ENCODE data around the gene RAB6A.
"Not testable (repeated sequence)": the region's sequence is repeated elsewhere in the genome, so short reads cannot be mapped to it uniquely, and the experiment has no call there.

RAB6A gene

DNA sequence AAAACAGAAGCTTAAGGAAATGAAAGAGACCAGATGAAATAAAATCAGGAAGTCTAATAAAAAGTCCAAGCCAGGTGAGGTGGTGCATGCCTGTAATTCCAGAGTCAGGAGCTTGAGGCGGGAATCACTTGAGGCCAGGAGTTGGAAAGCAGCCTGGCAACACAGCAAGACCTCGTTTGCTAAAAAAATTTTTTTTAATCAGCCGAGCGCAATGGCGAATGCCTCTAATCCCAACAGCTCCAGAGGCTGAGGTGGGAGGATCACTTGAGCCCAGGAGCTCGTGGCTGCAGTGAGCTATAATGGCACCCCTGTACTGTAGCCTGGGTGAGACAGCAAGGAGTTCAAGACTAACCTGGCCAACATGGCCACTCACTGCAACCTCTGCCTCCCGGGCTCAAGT lies 8.0 kb downstream of the RAB6A start:
- H3K36me3 Mint-ChIP-seq (ENCODE audit: low read depth), result peaks cover 16% of the 10 kb centered on the region
- no peaks in the 10 kb centered on the region for H3K9me3 Mint-ChIP-seq
- peaks cover 17% of the 10 kb centered on the region for H3K4me1 Mint-ChIP-seq
- TF ChIP-seq, protein P1, sequence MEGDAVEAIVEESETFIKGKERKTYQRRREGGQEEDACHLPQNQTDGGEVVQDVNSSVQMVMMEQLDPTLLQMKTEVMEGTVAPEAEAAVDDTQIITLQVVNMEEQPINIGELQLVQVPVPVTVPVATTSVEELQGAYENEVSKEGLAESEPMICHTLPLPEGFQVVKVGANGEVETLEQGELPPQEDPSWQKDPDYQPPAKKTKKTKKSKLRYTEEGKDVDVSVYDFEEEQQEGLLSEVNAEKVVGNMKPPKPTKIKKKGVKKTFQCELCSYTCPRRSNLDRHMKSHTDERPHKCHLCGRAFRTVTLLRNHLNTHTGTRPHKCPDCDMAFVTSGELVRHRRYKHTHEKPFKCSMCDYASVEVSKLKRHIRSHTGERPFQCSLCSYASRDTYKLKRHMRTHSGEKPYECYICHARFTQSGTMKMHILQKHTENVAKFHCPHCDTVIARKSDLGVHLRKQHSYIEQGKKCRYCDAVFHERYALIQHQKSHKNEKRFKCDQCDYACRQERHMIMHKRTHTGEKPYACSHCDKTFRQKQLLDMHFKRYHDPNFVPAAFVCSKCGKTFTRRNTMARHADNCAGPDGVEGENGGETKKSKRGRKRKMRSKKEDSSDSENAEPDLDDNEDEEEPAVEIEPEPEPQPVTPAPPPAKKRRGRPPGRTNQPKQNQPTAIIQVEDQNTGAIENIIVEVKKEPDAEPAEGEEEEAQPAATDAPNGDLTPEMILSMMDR (IDR thresholded peaks at IDR 0.05; ENCODE audit: unreplicated experiment in 3 of 3), result no peak
- H3K4me3 Mint-ChIP-seq, result no peak overlapping the region
- H3K27me3 Mint-ChIP-seq (ENCODE audit: low read depth), result no peaks in the 10 kb centered on the region
- H3K27ac Mint-ChIP-seq, result no peak overlapping the region

DNA sequence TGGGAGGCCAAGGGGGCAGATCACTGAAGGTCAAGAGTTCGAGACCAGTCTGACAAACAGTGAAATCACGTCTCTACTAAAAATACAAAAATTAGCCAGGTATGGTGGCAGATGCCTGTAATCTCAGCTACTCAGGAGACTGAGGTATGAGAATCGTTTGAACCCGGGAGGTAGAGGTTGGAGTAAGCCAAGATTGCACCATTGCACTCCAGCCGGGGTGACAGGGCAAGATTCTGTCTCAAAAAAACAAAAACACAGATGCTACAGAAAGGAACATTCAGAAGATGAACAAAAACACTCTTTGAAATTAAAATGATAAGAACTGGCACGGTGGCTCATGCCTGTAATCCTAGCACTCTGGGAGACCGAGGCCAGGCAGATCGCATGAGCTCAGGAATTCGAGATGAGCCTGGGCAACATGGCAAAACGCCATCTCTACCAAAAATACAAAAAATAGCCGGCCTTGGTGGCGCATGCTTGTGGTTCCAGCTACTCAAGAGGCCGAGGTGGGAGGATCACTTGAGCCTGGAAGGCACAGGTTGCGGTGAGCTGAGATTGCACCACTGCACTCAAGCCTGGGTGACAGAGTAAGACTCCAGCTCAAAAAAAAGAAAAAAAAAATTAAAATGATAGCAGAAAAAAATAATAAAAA lies 8.5 kb downstream of the RAB6A start:
- TF ChIP-seq, protein P1 (IDR thresholded peaks at IDR 0.05; ENCODE audit: unreplicated experiment in 3 of 3), result no peak
- Mint-ChIP-seq H3K4me3 (no peak overlapping the region), H3K36me3 (ENCODE audit: low read depth) (peaks cover 13% of the 10 kb centered on the region), H3K4me1 (peaks cover 11% of the 10 kb centered on the region), H3K27me3 (ENCODE audit: low read depth) (no peaks in the 10 kb centered on the region), H3K9me3 (no peaks in the 10 kb centered on the region), H3K27ac (no peak overlapping the region)

DNA sequence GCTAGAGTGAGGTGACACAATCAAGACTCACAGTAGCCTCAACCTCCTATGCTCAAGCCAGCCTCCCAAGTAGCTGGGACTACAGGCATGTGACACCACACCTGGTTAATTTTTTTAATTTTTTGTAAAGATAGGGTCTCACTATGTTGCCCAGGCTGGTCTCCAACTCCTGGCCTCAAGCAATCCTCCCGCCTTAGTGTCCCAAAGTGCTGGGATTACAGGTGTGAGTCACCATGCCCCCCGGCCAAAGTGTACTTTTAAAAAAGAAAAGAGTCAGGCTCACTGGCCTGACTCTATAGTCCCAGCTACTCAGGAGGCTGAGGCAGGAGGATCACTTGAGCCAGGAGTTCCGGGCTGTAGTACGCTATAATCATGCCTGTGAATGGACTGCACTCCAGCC lies 10.0 kb downstream of the RAB6A start:
- Mint-ChIP-seq H3K4me1 (peaks cover 11% of the 10 kb centered on the region), H3K36me3 (ENCODE audit: low read depth) (peaks cover 13% of the 10 kb centered on the region)
- not testable (repeated sequence) for H3K4me3 Mint-ChIP-seq; H3K9me3 Mint-ChIP-seq; H3K27ac Mint-ChIP-seq; H3K27me3 Mint-ChIP-seq (ENCODE audit: low read depth)

DNA sequence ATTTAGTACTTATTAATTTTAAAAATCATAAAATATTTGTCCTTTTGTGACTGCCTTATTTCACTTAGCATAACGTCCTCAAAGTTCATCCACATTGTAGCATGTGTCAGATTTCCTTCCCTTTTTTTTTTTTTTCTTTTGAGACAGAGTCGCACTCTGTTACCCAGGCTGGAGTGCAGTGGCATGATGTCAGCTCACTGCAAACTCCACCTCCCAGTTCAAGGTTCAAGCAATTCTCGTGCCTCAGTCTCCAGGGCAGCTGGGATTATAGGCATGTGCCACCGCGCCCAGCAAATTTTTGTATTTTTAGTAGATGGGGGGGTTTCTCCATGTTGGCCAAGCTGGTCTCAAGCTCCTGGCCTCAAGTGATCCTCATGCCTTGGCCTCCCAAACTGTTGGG lies 10.6 kb downstream of the RAB6A start:
- no peaks in the 10 kb centered on the region for H3K27me3 Mint-ChIP-seq (ENCODE audit: low read depth)
- H3K27ac Mint-ChIP-seq, result no peak overlapping the region
- TF ChIP-seq, protein P1 (IDR thresholded peaks at IDR 0.05; ENCODE audit: unreplicated experiment in 3 of 3), result no peak
- H3K36me3 Mint-ChIP-seq (ENCODE audit: low read depth), result peaks cover 13% of the 10 kb centered on the region
- H3K4me1 Mint-ChIP-seq, result peaks cover 11% of the 10 kb centered on the region
- no peaks in the 10 kb centered on the region for H3K9me3 Mint-ChIP-seq
- no peak overlapping the region for H3K4me3 Mint-ChIP-seq

DNA sequence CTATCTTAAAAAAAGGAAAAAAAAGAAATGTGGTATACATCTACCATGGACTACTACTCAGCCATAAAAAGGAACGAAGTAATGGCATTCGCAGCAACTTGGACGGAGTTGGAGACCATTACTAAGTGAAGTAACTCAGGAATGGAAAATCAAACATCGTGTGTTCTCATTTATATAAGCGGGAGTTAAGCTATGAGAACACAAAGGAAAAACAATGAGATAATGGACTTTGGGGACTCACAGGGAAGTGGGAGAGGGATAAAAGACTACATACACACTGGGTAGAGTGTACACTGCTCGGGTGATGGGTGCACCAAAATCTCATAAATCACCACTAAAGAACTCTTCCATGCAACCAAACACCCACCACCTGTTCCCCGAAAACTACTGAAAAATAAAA lies 11.8 kb downstream of the RAB6A start:
- Mint-ChIP-seq H3K4me1 (peaks cover 11% of the 10 kb centered on the region), H3K27ac (no peak overlapping the region)
- TF ChIP-seq, protein P1 (IDR thresholded peaks at IDR 0.05; ENCODE audit: unreplicated experiment in 3 of 3), result no peak

DNA sequence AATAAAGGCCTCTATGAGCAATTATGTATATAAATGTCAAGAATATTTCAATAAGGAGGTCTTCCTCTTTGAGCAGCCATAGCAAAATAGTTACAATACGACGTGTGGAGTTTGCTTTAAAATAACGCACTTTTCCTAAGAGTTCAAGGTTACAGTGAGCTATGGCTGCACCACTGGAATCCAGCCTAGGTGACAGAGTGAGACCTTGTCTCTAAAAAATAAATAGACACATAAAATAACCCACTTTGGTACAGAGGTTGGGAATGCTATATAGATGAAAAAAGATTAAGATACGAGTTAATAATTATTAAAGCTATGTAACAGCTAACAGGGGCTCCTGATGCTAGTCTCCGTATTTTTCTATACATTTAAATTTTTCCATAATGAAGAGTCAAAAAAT lies 12.6 kb downstream of the RAB6A start:
- Mint-ChIP-seq H3K36me3 (ENCODE audit: low read depth) (peaks cover 14% of the 10 kb centered on the region), H3K4me1 (peaks cover 7% of the 10 kb centered on the region), H3K27me3 (ENCODE audit: low read depth) (no peaks in the 10 kb centered on the region)

More for the DNA sequence above, 11.8 kb downstream of the RAB6A start:
- Mint-ChIP-seq H3K9me3 (no peaks in the 10 kb centered on the region), H3K36me3 (ENCODE audit: low read depth) (peaks cover 13% of the 10 kb centered on the region), H3K4me3 (no peak overlapping the region), H3K27me3 (ENCODE audit: low read depth) (no peaks in the 10 kb centered on the region)

More for the DNA sequence above, 12.6 kb downstream of the RAB6A start:
- Mint-ChIP-seq H3K27ac (no peak overlapping the region), H3K4me3 (no peak overlapping the region), H3K9me3 (no peaks in the 10 kb centered on the region)
- TF ChIP-seq, protein P1 (IDR thresholded peaks at IDR 0.05; ENCODE audit: unreplicated experiment in 3 of 3), result no peak
